ENCODE data around the gene SGK1. TPM values are rescaled to one million over a fixed set of nuclear protein-coding genes. Genes with fewer than 3 reads are reported as not detected.

Gene SGK1
- total RNA-seq, 1 experiment from 2014 or later, result 95.2 TPM

DNA sequence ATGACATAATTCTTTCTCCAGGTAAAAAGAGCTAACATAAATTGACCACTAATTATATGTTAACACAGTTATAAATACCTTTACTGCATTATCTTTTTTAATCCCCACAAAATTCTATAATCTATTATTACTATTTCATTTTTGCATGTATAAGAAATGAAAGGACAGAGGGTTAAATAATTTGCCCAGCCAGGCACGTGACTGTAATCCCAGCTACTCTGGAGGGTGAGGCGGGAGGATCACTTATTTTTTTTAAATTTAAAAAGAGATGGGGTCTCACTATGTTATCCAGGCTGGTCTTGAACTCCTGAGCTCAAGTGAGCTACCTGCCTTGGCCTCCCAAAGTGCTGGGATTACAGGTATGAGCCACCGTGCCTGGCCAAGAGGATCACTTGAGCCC, 121.9 kb downstream of the SGK1 start:
- TF ChIP-seq, protein P1, sequence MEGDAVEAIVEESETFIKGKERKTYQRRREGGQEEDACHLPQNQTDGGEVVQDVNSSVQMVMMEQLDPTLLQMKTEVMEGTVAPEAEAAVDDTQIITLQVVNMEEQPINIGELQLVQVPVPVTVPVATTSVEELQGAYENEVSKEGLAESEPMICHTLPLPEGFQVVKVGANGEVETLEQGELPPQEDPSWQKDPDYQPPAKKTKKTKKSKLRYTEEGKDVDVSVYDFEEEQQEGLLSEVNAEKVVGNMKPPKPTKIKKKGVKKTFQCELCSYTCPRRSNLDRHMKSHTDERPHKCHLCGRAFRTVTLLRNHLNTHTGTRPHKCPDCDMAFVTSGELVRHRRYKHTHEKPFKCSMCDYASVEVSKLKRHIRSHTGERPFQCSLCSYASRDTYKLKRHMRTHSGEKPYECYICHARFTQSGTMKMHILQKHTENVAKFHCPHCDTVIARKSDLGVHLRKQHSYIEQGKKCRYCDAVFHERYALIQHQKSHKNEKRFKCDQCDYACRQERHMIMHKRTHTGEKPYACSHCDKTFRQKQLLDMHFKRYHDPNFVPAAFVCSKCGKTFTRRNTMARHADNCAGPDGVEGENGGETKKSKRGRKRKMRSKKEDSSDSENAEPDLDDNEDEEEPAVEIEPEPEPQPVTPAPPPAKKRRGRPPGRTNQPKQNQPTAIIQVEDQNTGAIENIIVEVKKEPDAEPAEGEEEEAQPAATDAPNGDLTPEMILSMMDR (conservative IDR thresholded peaks at IDR 0.05; ENCODE audit: low read depth, low read length), result no peak
- TF ChIP-seq EZH2phosphoT487 (IDR thresholded peaks at IDR 0.05; ENCODE audit: borderline replicate concordance, low read length), result no peak
- Histone ChIP-seq H2AFZ (ENCODE audit: low read length) (no peak overlapping the region), H3K9me2 (replicated peaks; ENCODE audit: low read length) (no peaks in the 10 kb centered on the region), H3K27me3 (ENCODE audit: low read length) (no peaks in the 10 kb centered on the region), H3K4me2 (ENCODE audit: low read length) (no peak overlapping the region), H3K9ac (ENCODE audit: low read length) (no peak overlapping the region), H3K4me3 (ENCODE audit: low read length) (no peak overlapping the region), H3K4me1 (ENCODE audit: insufficient read depth, low read length) (peaks cover 28% of the 10 kb centered on the region), H3K79me2 (ENCODE audit: low read length) (no peaks in the 10 kb centered on the region), H3K27ac (ENCODE audit: low read length) (no peak overlapping the region), H3F3A (ENCODE audit: low read length, unreplicated experiment) (no peaks in the 10 kb centered on the region), H3K9me3 (ENCODE audit: low read length) (no peaks in the 10 kb centered on the region), H3K36me3 (ENCODE audit: low read depth, low read length) (no peaks in the 10 kb centered on the region), H4K20me1 (ENCODE audit: low read length) (no peaks in the 10 kb centered on the region)
- BruUV-seq (replicated peaks), result no TSS peak
- no peak for ATAC-seq
- ChIA-PET POLR2A (ENCODE audit: unreplicated experiment) (interaction anchor here (0.6 kb wide), 1 partner anchor 9 kb away, joined by 3 read pairs; no protein-coding TSS in a partner anchor), CTCF (no interaction called here)
- intact Hi-C loops (cut with micrococcal nuclease), result no loop called here
- no peak for DNase-seq

DNA sequence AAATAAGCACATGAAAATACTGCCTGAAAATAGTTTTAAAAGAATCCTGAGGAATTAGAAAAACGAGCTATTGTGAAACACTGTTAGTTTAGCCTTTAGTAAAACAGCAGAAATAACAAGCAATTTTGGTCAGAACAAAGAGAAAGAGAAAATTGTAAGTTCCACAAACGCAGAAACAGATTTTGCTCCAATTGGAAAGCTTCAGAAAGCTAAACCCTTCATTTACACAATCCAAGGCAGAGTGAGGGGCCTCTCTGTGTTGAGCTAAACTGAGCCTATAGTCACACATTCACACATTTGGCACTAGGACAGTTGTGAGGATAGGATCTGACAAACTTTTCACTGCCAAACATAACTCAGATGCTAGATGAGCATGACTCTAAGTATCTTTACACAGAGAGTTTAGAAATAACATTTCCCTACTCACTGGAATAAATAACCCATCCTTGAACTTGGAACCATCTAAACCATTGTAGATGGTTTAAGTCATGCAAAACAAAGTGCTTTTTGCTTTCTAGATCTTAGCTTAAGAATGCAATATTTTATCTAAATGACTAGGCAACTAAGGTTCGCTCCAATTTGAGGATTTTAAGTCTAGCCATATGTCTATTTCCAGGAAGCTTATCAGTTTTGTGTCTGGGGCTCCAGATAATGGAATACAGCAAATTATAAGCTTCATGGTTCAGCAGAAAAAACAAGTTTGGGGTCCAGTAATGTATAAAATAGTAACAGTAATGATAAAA, 122.6 kb downstream of the SGK1 start:
- H3K9me2 ChIP-seq (replicated peaks; ENCODE audit: low read length), result no peaks in the 10 kb centered on the region
- TF ChIP-seq EZH2 (IDR thresholded peaks at IDR 0.05; ENCODE audit: low read length, unreplicated experiment), result no peak
- TF ChIP-seq, protein P1 (conservative IDR thresholded peaks at IDR 0.05; ENCODE audit: low read depth, low read length), result no peak
- no peak for TF ChIP-seq EZH2phosphoT487 (IDR thresholded peaks at IDR 0.05; ENCODE audit: borderline replicate concordance, low read length)
- H2AFZ ChIP-seq (ENCODE audit: low read length), result no peak overlapping the region
- ChIA-PET CTCF (no interaction called here), POLR2A (ENCODE audit: unreplicated experiment) (interaction anchor here (0.6 kb wide), 1 partner anchor 10 kb away, joined by 3 read pairs; no protein-coding TSS in a partner anchor)
- H4K20me1 ChIP-seq (ENCODE audit: low read length), result no peaks in the 10 kb centered on the region
- ATAC-seq (no peak), DNase-seq (no peak)
- BruUV-seq (replicated peaks), result no TSS peak
- no peak overlapping the region for H3K4me2 ChIP-seq (ENCODE audit: low read length)
- no peak overlapping the region for H3K4me3 ChIP-seq (ENCODE audit: low read length)
- no peak overlapping the region for H3K9ac ChIP-seq (ENCODE audit: low read length)
- no peaks in the 10 kb centered on the region for H3K36me3 ChIP-seq (ENCODE audit: low read depth, low read length)
- H3K9me3 ChIP-seq (ENCODE audit: low read length), result no peaks in the 10 kb centered on the region
- no peak overlapping the region for H3K27ac ChIP-seq (ENCODE audit: low read length)
- intact Hi-C loops (cut with micrococcal nuclease), result no loop called here
- H3K27me3 ChIP-seq (ENCODE audit: low read length), result no peaks in the 10 kb centered on the region
- H3K79me2 ChIP-seq (ENCODE audit: low read length), result no peaks in the 10 kb centered on the region
- H3K4me1 ChIP-seq (ENCODE audit: insufficient read depth, low read length), result peaks cover 27% of the 10 kb centered on the region
- H3F3A ChIP-seq (ENCODE audit: low read length, unreplicated experiment), result no peaks in the 10 kb centered on the region
